Neuron (in vitro differentiated cells): ENCODE data around the gene REV1.
"Not testable (repeated sequence)": the region's sequence is repeated elsewhere in the genome, so short reads cannot be mapped to it uniquely, and the experiment has no call there.

Experiments used
- H2AFZ ChIP-seq: one replicate; pipeline ENCODE4 v1.6.1; 2013; ENCODE audit warnings: low read depth, mild to moderate bottlenecking, inconsistent platforms, low read length, moderate library complexity
- H3K27me3 ChIP-seq: one replicate; pipeline ENCODE4 v1.6.1; 2013; ENCODE audit warnings: low read length; ENCODE audit not compliant: insufficient read depth
- H3K36me3 ChIP-seq: one replicate; pipeline ENCODE4 v1.6.1; 2013; ENCODE audit warnings: low read length; ENCODE audit not compliant: insufficient read depth
- H3K4me1 ChIP-seq: one replicate; pipeline ENCODE4 v1.6.1; 2013; ENCODE audit warnings: low read length; ENCODE audit not compliant: insufficient read depth
- H3K4me3 ChIP-seq: 2 replicates; pipeline ENCODE4 v1.5.1; 2013; ENCODE audit warnings: mild to moderate bottlenecking, low read length, moderate library complexity
- H3K9me3 ChIP-seq: one replicate; pipeline ENCODE4 v1.6.1; 2013; ENCODE audit warnings: low read length

REV1 gene

DNA sequence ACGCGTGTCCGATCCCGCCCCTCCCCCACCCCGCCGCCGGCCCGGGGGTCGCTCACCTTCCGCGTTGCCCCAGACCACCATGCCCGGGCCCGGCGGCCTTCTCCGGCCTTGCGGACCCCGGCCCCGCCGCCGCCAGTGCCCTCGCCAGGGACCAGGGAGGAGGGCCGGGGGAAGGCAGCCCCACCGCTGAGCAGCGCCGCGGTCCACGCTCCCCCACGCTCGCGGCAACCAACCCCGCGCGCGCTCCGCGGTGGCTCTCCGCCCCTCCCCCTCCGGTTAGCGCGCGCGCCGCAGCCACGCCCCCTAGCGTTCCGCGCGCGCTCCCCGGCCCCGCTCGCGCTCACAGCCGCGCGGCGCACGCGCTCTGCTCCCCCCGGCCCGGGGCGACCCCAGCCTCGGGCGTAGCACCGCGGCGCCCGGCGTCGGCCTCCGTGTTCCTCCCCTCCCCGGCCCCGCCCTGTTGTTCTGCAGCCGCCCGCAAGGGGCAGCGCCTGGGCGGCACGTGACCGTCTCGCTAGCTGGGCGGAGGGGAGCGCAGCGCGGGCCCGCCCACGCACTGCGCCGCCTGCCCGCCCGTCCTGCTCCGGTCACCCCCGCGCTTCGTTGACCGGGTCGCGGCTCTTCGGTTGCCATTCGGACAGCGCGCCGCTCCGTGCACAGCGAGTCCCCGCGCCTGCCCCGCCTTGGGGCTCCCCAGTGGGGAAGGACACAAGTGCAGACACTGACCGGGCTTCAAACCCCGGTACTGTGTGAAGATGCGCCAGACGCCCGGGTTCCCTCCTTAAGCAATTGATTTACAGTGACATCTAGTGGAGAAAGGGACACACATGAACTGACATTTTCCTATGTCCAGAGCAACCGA lies at the start of gene REV1:
REV1 (minus strand) TSS at position 257 of the 862 bp plus-strand sequence. CDS start 25,042 bp downstream, outside the sequence.
- no peaks in the 10 kb centered on the region for H3K9me3 ChIP-seq
- H3K4me1 ChIP-seq: peaks cover 14% of the 10 kb centered on the region
- H3K4me3 ChIP-seq: peak within 1 kb of the TSS; percentile 94
- no peaks in the 10 kb centered on the region for H3K36me3 ChIP-seq
- H3K27me3 ChIP-seq: no peaks in the 10 kb centered on the region
- peak within 1 kb of the TSS; percentile 89 for H2AFZ ChIP-seq

DNA sequence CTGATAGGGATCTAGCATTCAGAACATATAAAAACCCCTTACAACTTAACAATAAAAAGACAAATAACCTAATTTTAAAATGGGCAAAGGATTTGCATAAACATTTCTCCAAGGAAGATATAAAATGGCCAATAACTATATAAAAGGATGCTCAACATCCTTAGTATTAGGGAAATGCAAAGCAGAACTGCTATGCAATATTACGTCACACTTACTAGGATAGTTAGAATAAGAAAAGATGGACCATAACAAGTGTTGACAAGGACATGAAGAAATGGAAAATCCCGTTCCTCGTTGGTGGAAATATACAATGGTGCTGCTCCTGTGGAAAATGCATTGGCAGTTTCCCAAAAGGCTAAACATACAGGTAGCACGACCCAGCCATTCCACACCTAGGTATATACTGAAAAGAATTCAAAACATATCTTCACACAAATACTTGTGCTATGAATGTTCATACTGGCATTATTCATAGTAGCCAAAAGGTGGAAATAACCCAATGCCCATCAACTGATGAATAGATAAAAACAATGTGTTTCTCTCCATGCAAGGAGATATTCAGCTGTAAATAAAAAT lies 48.2 kb upstream of the REV1 start:
- Histone ChIP-seq H2AFZ (no peak overlapping the region), H3K4me1 (no peaks in the 10 kb centered on the region), H3K27me3 (no peaks in the 10 kb centered on the region), H3K36me3 (no peaks in the 10 kb centered on the region), H3K4me3 (no peak overlapping the region), H3K9me3 (peaks cover 8% of the 10 kb centered on the region)

DNA sequence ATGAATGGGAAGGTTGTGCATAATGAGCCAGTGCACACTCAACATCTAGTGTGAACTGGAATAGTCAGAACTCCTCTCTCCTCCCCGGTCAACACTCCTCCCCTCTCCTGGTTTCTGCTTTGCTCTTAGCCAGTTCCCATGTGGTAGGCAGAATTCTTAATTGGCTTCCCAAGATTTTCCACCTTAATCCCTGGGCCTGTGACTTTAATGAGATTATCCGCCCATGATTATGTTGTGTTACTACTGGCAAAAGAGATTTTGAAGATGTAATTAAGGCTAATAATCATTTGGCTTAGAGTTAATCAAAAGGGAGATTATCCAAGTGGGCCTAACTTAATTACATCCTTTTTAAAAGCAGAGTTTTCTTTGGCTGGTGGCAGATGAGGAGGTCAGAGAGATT lies 34.2 kb upstream of the REV1 start:
- no peak overlapping the region for H2AFZ ChIP-seq
- H3K9me3 ChIP-seq: no peaks in the 10 kb centered on the region
- peaks cover 2% of the 10 kb centered on the region for H3K27me3 ChIP-seq
- no peaks in the 10 kb centered on the region for H3K36me3 ChIP-seq
- H3K4me3 ChIP-seq: no peak overlapping the region
- no peaks in the 10 kb centered on the region for H3K4me1 ChIP-seq

DNA sequence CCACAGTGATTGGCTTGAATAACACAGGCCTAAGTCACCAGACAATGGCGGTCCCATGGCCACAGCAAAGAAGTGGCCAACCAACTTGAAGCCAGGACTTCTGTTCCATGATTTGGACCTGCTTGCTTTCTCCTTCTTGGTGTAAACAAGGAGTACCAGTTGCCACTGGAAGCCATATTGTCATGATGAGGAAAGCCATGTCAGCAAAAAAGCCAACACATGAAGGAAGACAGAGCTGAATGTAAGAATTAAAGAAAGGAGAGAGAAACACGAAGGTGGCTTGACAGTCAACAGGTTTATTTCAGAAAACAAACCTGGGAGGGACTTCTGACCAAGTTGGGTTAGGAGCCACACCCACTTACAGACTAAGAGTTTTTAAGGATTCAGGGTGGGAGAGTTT lies 32.3 kb upstream of the REV1 start:
- no peaks in the 10 kb centered on the region for H3K4me1 ChIP-seq
- no peak overlapping the region for H2AFZ ChIP-seq
- H3K4me3 ChIP-seq: no peak overlapping the region
- peaks cover 2% of the 10 kb centered on the region for H3K27me3 ChIP-seq
- no peaks in the 10 kb centered on the region for H3K36me3 ChIP-seq
- H3K9me3 ChIP-seq: no peaks in the 10 kb centered on the region

DNA sequence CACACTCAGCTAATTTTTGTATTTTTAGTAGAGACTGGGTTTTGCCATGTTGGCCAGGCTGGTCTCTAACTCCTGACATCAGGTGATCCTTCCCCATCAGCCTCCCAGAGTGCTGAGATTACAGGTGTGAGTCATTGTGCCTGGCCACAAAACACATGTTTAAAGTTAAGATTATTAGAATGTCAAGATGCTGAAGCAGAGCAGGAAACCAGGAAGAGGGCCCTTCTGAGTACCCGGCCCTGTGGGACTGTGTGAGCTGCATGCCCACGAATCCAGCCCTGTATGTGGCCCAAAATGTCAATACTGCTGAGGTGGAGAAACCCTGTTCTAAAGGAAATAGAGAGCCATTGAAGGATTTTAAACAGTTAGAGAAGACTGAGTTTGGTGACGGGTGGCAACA lies 31.0 kb upstream of the REV1 start:
- Histone ChIP-seq H3K36me3 (no peaks in the 10 kb centered on the region), H3K4me1 (no peaks in the 10 kb centered on the region), H3K27me3 (no peaks in the 10 kb centered on the region), H3K9me3 (no peaks in the 10 kb centered on the region), H2AFZ (no peak overlapping the region), H3K4me3 (no peak overlapping the region)

DNA sequence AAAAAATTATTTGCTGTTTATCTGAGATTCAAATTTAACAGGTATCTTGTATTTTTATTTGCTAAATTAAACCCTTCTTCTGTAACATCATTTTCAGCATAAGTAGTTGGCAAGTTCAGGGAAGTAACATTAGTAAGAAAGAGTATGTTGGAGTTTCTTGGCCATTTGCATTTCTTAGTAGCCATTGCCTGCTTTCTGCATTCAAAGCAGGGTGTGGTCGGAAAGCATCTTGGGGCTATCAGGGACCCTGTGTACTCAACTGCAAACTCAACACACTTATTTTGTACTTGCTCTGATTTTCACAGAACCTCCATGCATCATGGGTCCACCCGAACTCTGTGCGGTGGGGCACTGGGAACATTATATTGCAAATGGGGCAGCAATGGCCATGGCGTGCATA lies 30.4 kb upstream of the REV1 start:
- no peaks in the 10 kb centered on the region for H3K36me3 ChIP-seq
- H3K9me3 ChIP-seq: no peaks in the 10 kb centered on the region
- no peaks in the 10 kb centered on the region for H3K4me1 ChIP-seq
- no peaks in the 10 kb centered on the region for H3K27me3 ChIP-seq
- no peak overlapping the region for H2AFZ ChIP-seq
- H3K4me3 ChIP-seq: no peak overlapping the region

DNA sequence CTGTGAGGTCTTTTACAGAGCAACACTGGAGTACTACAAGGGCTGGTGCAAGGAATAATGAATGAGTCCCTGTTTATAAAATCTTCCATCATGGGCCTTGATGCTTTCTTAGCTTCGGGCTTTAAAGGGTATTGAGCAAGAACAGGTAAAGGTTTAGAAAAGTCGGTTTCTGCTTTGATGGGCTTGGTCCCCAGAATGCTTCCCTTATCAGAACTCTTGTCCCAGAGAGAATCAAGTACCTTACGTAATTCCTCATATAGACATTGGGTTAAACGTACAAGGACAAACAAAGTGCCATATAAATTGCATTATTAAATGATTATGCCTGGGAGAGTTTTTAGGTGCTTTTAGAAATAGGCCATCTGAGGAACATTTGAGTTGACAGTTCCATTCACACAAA lies 24.5 kb upstream of the REV1 start:
- H2AFZ ChIP-seq: no peak overlapping the region
- no peaks in the 10 kb centered on the region for H3K4me1 ChIP-seq
- no peaks in the 10 kb centered on the region for H3K36me3 ChIP-seq
- no peak overlapping the region for H3K4me3 ChIP-seq
- H3K9me3 ChIP-seq: no peaks in the 10 kb centered on the region
- H3K27me3 ChIP-seq: no peaks in the 10 kb centered on the region

DNA sequence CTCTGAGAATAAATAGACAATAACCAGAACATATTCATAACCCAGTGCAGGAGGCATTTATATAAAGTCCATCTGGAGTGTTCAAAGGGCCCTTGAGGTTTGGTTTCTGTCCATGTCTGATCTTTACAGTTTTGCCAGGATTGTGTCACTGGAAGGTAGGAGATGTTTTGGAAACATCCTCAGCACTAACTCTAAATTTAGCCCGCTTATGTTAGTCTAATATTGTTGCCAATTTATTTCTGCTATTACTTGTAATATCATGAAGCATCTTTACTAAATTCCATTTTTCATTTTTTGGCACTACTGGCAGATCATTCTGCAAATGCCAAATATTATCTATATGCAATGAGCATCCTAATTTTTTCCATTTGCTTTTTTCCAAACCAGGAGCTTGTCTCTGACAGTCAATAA lies 22.4 kb upstream of the REV1 start:
- Histone ChIP-seq H3K4me3 (no peak overlapping the region), H2AFZ (no peak overlapping the region), H3K9me3 (no peaks in the 10 kb centered on the region), H3K36me3 (no peaks in the 10 kb centered on the region), H3K4me1 (no peaks in the 10 kb centered on the region), H3K27me3 (no peaks in the 10 kb centered on the region)

DNA sequence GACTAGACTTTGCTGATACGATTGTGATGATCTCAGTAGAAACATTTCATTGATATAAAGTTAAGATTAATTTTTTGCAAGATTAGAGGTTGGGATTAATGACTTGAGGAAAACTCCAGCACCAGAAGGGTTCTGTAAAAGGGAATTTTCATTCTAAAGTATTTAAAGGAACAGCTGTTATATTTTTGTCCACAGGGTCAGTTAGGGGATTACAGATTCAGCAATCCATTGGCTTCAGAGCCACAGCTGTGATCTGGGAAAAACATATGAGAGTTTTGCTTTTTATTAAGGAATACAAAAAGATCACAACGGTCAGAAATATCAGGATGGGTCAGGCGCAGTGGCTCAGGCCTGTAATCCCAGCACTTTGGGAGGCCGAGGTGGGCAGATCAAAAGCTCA lies 19.6 kb upstream of the REV1 start:
- Histone ChIP-seq H3K36me3 (no peaks in the 10 kb centered on the region), H3K4me1 (no peaks in the 10 kb centered on the region), H3K9me3 (no peaks in the 10 kb centered on the region), H3K27me3 (no peaks in the 10 kb centered on the region), H3K4me3 (no peak overlapping the region), H2AFZ (no peak overlapping the region)

DNA sequence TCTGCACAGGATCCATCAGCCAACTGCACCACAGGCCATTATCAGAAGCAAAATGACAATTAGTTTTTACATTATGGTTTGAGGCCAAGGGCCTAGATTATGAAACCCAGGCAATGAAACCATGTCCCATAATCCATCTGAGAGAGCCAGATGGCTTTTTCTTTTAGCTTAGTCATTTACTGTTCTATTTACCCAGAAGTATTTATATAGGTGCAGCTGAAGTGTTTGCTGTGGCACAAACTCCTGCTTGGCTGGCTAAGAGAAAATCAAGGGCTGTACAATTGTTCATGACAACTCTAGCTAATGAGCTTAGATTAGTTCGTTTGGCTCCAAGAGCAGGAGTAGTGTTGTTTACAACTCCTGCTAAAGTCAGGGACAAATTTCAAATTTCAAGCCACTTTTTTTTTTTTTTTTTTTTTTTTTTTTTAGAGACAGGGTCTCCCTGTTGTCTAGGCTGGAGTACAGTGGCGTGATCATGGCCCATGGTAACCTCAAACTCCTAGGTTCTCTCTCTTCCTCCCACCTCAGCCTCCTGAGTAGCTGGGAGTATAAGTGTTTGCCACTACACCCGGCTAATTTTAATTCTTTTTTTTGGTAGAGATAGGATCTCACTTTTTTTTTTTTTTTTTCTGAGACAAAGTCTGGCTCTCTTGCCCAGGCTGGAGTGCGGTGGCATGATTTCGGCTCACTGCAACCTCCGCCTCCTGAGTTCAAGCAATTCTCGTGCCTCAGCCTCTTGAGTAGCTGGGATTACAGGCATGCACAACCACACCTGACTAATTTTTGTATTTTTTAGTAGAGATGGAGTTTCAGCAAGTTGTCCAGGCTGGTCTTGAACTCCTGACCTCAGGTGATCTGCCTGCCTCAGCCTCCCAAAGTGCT lies 18.4 kb upstream of the REV1 start:
- H3K4me3 ChIP-seq: no peak overlapping the region
- no peaks in the 10 kb centered on the region for H3K4me1 ChIP-seq
- H3K27me3 ChIP-seq: peaks cover 3% of the 10 kb centered on the region
- no peaks in the 10 kb centered on the region for H3K9me3 ChIP-seq
- no peaks in the 10 kb centered on the region for H3K36me3 ChIP-seq
- no peak overlapping the region for H2AFZ ChIP-seq

DNA sequence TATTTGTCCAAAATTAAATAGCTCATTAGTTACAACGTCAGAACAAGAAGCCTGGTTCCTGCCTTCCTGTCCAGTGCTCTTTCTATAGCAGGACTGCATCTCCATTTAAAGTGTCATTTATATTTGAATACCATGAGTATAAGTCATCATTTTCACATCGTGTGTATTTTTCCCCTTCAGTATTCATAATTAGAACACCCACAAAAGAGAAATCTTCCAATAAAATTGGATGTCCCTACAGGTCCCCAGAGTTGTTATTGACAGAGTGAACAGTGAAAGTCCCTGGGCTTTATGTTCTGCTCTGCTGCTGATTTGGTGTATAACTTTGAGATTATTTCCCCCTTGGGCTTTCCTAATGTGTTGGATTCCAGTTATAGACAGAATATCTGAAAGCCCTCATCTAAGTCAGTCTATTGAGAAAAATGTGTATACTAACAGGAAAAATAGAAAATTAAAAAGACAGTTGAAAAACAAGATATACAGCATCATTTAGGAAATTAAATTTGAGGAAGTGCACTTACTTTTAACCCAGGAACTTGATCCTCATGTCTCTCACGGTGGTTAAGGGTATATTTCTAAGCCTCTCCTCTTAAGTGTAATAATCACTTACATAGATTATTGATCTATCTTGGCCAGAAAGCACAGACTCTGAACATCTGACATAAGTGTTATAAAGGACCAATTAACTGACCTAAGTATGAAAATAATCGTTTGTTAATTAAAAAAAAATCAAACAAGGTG lies 15.2 kb upstream of the REV1 start:
- Histone ChIP-seq H3K9me3 (no peaks in the 10 kb centered on the region), H3K4me1 (no peaks in the 10 kb centered on the region), H3K36me3 (no peaks in the 10 kb centered on the region), H2AFZ (no peak overlapping the region), H3K27me3 (peaks cover 3% of the 10 kb centered on the region), H3K4me3 (no peak overlapping the region)

DNA sequence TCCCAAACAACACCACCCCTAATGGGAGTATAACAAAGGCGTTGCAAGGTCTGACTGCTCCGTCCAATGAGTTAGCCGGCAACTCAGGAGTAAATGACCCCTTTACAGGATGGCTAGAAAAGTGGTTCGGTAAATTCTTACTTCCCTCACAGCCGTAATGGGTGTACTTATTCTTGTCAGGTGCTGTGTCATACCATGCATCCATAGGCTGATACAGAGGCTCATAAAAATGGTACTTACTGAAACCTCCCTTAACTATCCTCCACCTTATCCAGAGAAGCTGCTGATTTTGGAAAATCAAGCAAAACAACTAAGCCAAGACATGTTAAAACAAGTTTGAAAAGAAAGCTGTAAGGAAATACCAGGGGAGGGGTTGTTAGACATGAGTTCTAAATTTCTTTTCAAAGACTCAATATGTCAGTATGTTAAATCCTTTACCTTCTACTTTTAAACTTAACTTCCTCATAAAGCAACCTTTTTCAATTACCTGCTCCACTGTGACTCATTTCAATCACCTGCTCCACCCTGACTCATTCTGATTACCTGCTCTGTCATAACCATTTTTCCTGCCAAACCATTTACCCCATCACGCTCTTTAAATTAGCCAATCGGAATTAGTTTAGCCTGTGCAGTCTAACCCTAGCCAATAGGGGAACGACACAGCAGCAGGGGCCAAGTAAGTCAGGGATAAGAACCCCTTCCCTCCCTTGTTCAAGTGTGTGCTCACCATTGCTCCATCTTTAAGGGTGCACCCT lies 14.0 kb upstream of the REV1 start:
- not testable (repeated sequence) for H3K9me3 ChIP-seq, H3K27me3 ChIP-seq, H3K36me3 ChIP-seq, H3K4me1 ChIP-seq, H2AFZ ChIP-seq, H3K4me3 ChIP-seq
